Measurements from ENCODE around the gene FBXL7. TPM values are rescaled to one million over a fixed set of nuclear protein-coding genes. Genes with fewer than 3 reads are reported as not detected.

The FBXL7 gene
- under 0.01 and 3.1 TPM in 2 replicates for total RNA-seq

DNA sequence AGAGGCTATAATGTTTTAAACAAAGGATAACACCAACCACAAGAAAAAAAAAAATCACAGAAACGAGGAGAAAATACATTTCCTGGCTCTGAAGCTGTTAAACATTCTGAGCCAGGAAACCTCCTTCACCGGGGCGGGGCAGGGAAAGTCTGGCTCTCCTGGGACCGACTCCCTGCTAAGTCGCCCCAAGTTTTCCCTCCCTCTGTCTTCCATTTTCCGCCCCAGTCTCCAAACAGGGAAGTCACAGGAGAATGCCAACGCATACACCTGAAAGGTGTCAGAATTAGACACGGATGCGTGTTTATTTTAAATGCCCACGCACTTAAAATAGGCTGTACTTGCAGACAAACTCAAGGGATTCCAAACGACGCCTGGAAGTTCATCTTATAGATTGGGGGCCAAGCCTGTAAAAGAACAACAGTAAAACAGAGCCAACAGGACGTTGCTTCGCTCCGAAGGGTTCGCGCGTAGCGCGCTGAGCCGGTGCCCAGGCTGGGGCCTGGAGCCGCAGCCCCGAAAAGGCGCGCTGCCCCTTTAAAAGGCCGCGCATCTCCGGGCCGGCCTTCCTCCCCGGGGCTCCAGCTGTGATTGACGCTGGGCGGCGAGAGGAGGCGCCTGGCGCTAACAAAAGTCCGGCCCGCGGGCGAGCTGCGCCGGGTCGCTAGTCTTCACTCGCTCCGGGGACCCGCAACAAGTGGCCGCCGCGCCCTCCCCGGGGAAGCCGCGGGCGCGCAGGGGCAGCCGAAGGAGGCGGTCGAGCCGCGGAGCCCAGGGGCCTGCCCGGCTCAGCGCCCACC, at the start of gene FBXL7:
FBXL7 (plus strand) TSS at position 653 of the 797 bp plus-strand sequence.

